T-cell (primary cell): ENCODE data around the gene CCDC9B. TPM values are rescaled to one million over a fixed set of nuclear protein-coding genes. Genes with fewer than 3 reads are reported as not detected.

ENCODE experiments used
- ATAC-seq, 4 experiments: fragments of 200-7000 bp in 3 of 4; fragments of 150-1000 bp in 1 of 4; cut with Tn5 transposase; replicated peaks in 1 of 4; 1 replicate in 3 of 4; 2 replicates in 1 of 4; pipeline ENCODE4 v1.10.0; 2021; ENCODE audit warnings: moderate library complexity in 3 of 4, mild to moderate bottlenecking in 2 of 4, moderate number of reproducible peaks in 1 of 4
- CTCF ChIA-PET, 2 donors: fragments of 300-600 bp; sonication (Branson Sonifier 250); formaldehyde crosslinking; loops; one replicate each; lab custom pipeline; 2022; ENCODE audit warnings: antibody characterized with exemption in 2 of 2; lab: Charles Lee
- POLR2A ChIA-PET, 2 donors: fragments of 300-600 bp; sonication (Branson Sonifier 250); formaldehyde crosslinking; loops; one replicate each; lab custom pipeline; 2022; ENCODE audit warnings: antibody characterized with exemption in 2 of 2; lab: Charles Lee
- DNase-seq, 35 experiments: peaks; one replicate each; pipeline versions ENCODE4 v3.0.0 to v3.0.0-alpha.2; 2013 to 2023
- H3K27ac ChIP-seq: one replicate; pipeline ENCODE4 v1.5.1; 2013; ENCODE audit warnings: low read length
- H3K27me3 ChIP-seq, 2 experiments: replicated peaks in 1 of 2; 1 replicate in 1 of 2; 2 replicates in 1 of 2; pipeline versions ENCODE4 v1.6.1 to v1.7.0; 2013; ENCODE audit warnings: low read length in 1 of 2, mixed read lengths in 1 of 2; ENCODE audit not compliant: control insufficient read depth in 2 of 2, insufficient read depth in 2 of 2; ENCODE audit errors: extremely low read depth in 1 of 2
- H3K36me3 ChIP-seq, 2 donors: 1 replicate in 1 of 2; 2 replicates in 1 of 2; pipeline versions ENCODE4 v1.6.1 to v1.7.0; 2013; ENCODE audit warnings: low read length in 1 of 2; ENCODE audit not compliant: control insufficient read depth in 2 of 2, insufficient read depth in 1 of 2; ENCODE audit errors: extremely low read depth in 1 of 2
- H3K4me1 ChIP-seq, 2 experiments: 1 replicate in 1 of 2; 2 replicates in 1 of 2; pipeline versions ENCODE4 v1.6.1 to v1.7.0; 2013; ENCODE audit warnings: low read length in 2 of 2, mixed read lengths in 1 of 2; ENCODE audit not compliant: insufficient read depth in 2 of 2, control insufficient read depth in 1 of 2; ENCODE audit errors: extremely low read depth in 1 of 2
- H3K4me3 ChIP-seq, 2 donors: 1 replicate in 1 of 2; 2 replicates in 1 of 2; pipeline versions ENCODE4 v1.5.1 to v1.7.0; 2013; ENCODE audit warnings: mild to moderate bottlenecking in 2 of 2, low read length in 1 of 2, moderate library complexity in 1 of 2; ENCODE audit not compliant: control insufficient read depth in 1 of 2; ENCODE audit errors: extremely low read depth in 1 of 2
- H3K9me3 ChIP-seq: 2 replicates; pipeline ENCODE4 v1.7.0; 2013
- H3K27ac Mint-ChIP-seq, 2 donors: one replicate each; pipeline ENCODE4 v1.8.0; 2020 to 2021; ENCODE audit warnings: mild to moderate bottlenecking in 2 of 2, mixed read lengths in 2 of 2
- H3K27me3 Mint-ChIP-seq, 2 donors: one replicate each; pipeline ENCODE4 v1.8.0; 2021 to 2022; ENCODE audit warnings: mixed read lengths in 2 of 2
- H3K36me3 Mint-ChIP-seq: one replicate; pipeline ENCODE4 v1.8.0; 2021; ENCODE audit warnings: mixed read lengths
- H3K4me1 Mint-ChIP-seq, 3 donors: one replicate each; pipeline ENCODE4 v1.8.0; 2020 to 2022; ENCODE audit warnings: mixed read lengths in 3 of 3, mild to moderate bottlenecking in 1 of 3
- H3K4me3 Mint-ChIP-seq, 3 donors: one replicate each; pipeline ENCODE4 v1.8.0; 2020 to 2022; ENCODE audit warnings: mild to moderate bottlenecking in 3 of 3, mixed read lengths in 3 of 3, moderate library complexity in 3 of 3
- H3K9me3 Mint-ChIP-seq, 3 donors: one replicate each; pipeline ENCODE4 v1.8.0; 2020 to 2022; ENCODE audit warnings: mixed read lengths in 3 of 3
- WGBS: methylation state at CpG from one replicate; pipeline ENCODE4 v1.1.5; 2013; ENCODE audit warnings: missing lambda C conversion rate; ENCODE audit not compliant: insufficient coverage; 5-methylcytosine and 5-hydroxymethylcytosine counted together
- total RNA-seq, 35 experiments: library from RNA in 6 of 35; stranded (reverse) in 6 of 35; fragments of 120-200 nt in 1 of 35; gene quantifications; one replicate each; pipeline versions ENCODE4 v1.2.1 to v1.2.4 and lab custom pipeline; 2013 to 2026

CCDC9B gene
- total RNA-seq, 5 donors from 2014 or later (not counting 1 experiment from before 2014, with no cell fraction given), result 0.80 to 2.2 (median 1.7) TPM

DNA sequence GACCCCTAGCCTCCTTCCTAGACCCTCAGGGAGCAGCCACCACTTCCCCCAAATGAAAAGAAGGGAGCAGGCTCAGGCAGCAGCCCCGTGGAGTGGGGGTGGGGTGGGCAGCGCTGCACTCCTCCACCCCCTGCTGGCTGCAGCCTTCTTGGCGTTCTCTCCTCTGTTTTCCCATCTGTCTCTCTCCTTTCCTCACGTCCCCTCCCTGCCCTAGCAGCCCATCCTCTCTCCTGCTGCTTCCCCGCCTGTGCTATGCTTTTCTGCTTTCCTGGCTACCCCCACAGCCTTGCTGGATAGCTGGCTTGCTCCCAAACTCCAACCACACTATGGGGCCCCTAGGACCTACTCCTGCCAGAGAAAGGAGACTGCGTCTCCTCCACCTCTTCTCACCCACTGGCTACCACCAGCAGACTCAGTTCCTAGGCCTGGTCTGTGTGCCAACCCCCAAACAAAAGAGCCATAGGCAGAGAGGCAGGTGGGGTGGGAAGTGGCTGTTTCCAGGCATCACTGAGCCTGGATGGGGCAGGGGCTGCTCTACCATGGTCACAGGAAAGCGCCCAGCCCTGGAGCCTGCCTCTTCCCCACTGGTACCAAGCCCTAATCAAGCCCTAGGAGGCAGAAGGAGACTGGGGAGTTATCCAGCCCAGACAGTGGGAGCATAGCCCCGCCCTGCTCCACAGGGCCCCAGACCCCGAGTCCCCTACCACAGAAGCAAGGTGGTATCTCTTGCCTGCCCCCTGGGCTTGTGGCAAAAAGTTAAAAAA lies 13.9 kb upstream of the CCDC9B start:
- H3K36me3 Mint-ChIP-seq, result no peaks in the 10 kb centered on the region
- no peaks in the 10 kb centered on the region for H3K9me3 ChIP-seq
- ATAC-seq (no peak), DNase-seq (no peak)
- peaks cover 0 to 16% of the 10 kb centered on the region in 2 donors for H3K27me3 Mint-ChIP-seq
- H3K4me3 Mint-ChIP-seq, result no peak overlapping the region
- peaks cover 0 to 23% of the 10 kb centered on the region in 2 experiments for H3K27me3 ChIP-seq
- no peak overlapping the region for H3K27ac Mint-ChIP-seq
- WGBS, result 39% methylated on average over 3 of the region's 9 CpGs
- no peak overlapping the region for H3K4me3 ChIP-seq
- ChIA-PET POLR2A (no interaction called here), CTCF (interaction anchor here (0.5 to 1.4 kb wide), 3 partner anchors 8 to 55 kb away, joined by 3 to 5 read pairs (median 3); no protein-coding TSS in a partner anchor)
- H3K36me3 ChIP-seq, result no peaks in the 10 kb centered on the region
- peaks cover 10 to 16% (median 11%) of the 10 kb centered on the region in 3 donors for H3K4me1 Mint-ChIP-seq
- H3K27ac ChIP-seq, result no peak overlapping the region
- peaks cover 2 to 18% of the 10 kb centered on the region in 2 experiments for H3K4me1 ChIP-seq
- no peaks in the 10 kb centered on the region for H3K9me3 Mint-ChIP-seq

DNA sequence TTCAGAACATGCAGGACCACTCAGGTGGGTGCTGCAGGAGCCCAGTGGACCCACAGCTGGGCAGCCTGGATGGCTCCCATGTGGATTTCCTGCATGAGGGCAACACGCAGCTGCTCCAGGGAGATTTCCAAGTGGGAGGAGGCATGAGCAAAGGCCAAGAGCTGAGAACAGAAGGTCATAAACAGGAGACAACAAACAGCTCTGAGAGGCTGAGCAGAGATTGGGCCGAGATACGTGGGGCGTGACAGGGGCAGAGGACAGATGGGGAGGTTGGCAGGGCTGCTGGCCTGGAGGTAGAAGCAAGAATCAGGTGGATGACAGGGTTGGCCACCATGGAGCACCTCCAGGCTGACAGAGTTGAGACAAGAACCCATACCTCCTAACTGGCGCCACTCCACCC lies 13.0 kb upstream of the CCDC9B start:
- ATAC-seq (no peak), DNase-seq (no peak)
- Mint-ChIP-seq H3K27me3 (peaks cover 0 to 16% of the 10 kb centered on the region in 2 donors), H3K4me1 (peaks cover 5 to 11% (median 5%) of the 10 kb centered on the region in 3 donors), H3K27ac (no peak overlapping the region), H3K4me3 (no peak overlapping the region), H3K36me3 (no peaks in the 10 kb centered on the region), H3K9me3 (no peaks in the 10 kb centered on the region)
- no peak overlapping the region for H3K27ac ChIP-seq
- H3K9me3 ChIP-seq, result no peaks in the 10 kb centered on the region
- CTCF ChIA-PET, result interaction anchor here in 1 of 2 donors (0.6 kb wide), 1 partner anchor 192 kb away, joined by 3 read pairs; no protein-coding TSS in a partner anchor
- H3K36me3 ChIP-seq, result no peaks in the 10 kb centered on the region
- POLR2A ChIA-PET, result no interaction called here
- H3K4me3 ChIP-seq, result no peak overlapping the region
- H3K4me1 ChIP-seq, result peaks cover 0 to 14% of the 10 kb centered on the region in 2 experiments
- 91% methylated on average over 4 of the region's 5 CpGs for WGBS
- H3K27me3 ChIP-seq, result peaks cover 0 to 22% of the 10 kb centered on the region in 2 experiments

DNA sequence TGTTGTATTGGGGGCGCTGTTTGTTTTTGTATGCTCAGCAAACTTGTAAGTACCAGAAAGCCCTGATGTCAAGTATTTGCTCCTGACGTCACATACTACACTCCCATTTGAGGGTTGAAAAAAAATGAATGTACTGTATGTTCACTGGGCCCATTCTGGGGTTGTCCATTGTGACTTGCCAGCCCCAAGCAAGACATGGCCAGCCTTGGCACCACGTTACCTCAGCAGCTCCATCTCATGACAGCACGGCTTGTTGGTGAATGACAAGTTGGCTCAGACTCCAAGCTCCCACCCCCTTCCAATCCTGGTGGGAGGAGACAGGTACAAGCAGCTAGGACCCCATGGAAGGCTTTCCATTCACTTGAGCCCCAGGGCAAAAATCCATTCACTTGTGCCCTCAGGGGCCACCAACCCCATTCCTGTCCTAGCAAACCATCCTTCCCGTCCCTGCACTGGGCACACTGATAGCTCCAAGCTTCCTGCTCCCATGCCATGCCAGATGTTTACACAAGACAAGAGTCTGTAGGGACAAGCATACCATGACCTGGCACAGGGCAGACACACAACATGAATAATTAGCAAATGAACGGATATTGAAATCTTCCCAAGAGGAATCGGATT lies 11.7 kb upstream of the CCDC9B start:
- no peak for ATAC-seq
- no peaks in the 10 kb centered on the region for H3K36me3 ChIP-seq
- peaks cover 2 to 3% (median 3%) of the 10 kb centered on the region in 3 donors for H3K4me1 Mint-ChIP-seq
- no peak overlapping the region for H3K4me3 Mint-ChIP-seq
- peaks cover 0 to 16% of the 10 kb centered on the region in 2 donors for H3K27me3 Mint-ChIP-seq
- H3K27me3 ChIP-seq, result peaks cover 0 to 15% of the 10 kb centered on the region in 2 experiments
- H3K27ac ChIP-seq, result no peak overlapping the region
- no peaks in the 10 kb centered on the region for H3K9me3 Mint-ChIP-seq
- H3K36me3 Mint-ChIP-seq, result no peaks in the 10 kb centered on the region
- no peak for DNase-seq
- WGBS, result 81% methylated on average over 3 of the region's 7 CpGs
- H3K27ac Mint-ChIP-seq, result no peak overlapping the region
- POLR2A ChIA-PET, result no interaction called here
- CTCF ChIA-PET, result interaction anchor here (0.7 to 1.9 kb wide), 2 partner anchors 14 to 31 kb away, joined by 3 to 9 read pairs; no protein-coding TSS in a partner anchor
- H3K4me1 ChIP-seq, result peaks cover 0 to 4% of the 10 kb centered on the region in 2 experiments
- H3K9me3 ChIP-seq, result no peaks in the 10 kb centered on the region
- no peak overlapping the region for H3K4me3 ChIP-seq

- Mint-ChIP-seq H3K4me3 (no peak overlapping the region), H3K9me3 (no peaks in the 10 kb centered on the region), H3K27ac (no peak overlapping the region), H3K36me3 (no peaks in the 10 kb centered on the region), H3K4me1 (peaks cover 0 to 6% (median 0%) of the 10 kb centered on the region in 3 donors), H3K27me3 (peaks cover 0 to 5% of the 10 kb centered on the region in 2 donors)
- no peak for ATAC-seq
- POLR2A ChIA-PET, result no interaction called here
- CTCF ChIA-PET, result interaction anchor here in 1 of 2 donors (0.6 kb wide), 1 partner anchor 14 kb away, joined by 3 read pairs; no protein-coding TSS in a partner anchor
- H3K9me3 ChIP-seq, result no peaks in the 10 kb centered on the region
- H3K27ac ChIP-seq, result no peak overlapping the region
- H3K27me3 ChIP-seq, result peaks cover 0 to 16% of the 10 kb centered on the region in 2 experiments
- H3K4me1 ChIP-seq, result peaks cover 0 to 7% of the 10 kb centered on the region in 2 experiments
- 92% methylated on average over 2 of the region's 5 CpGs for WGBS
- no peak for DNase-seq
- no peak overlapping the region for H3K4me3 ChIP-seq
- no peaks in the 10 kb centered on the region for H3K36me3 ChIP-seq
These were observed 8.4 kb upstream of the CCDC9B start for GRCh38 chr15:40349163-40349562.

DNA sequence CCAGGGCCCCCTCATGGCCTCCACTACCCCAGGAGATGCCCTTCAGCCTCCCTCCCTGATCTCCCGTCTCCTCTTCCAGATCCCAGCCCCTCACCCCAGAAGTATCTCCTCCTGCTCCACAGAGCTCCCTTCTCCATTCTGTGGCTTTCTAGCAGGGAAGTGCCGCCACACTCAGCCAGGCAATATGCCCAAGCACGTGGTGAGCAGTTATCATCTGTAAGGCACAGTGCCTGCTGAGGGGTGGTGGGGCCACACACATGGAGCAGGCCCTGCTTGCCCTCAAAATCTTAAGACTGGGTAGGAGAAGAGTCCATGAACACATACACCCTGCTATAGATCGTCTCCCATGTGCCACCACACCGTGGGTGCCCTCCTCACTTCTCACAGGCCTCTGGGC lies 7.7 kb upstream of the CCDC9B start:
- H3K9me3 ChIP-seq, result no peaks in the 10 kb centered on the region
- H3K27me3 Mint-ChIP-seq, result no peaks in the 10 kb centered on the region
- H3K4me3 Mint-ChIP-seq, result no peak overlapping the region
- H3K27me3 ChIP-seq, result peaks cover 0 to 20% of the 10 kb centered on the region in 2 experiments
- POLR2A ChIA-PET, result no interaction called here
- H3K36me3 Mint-ChIP-seq, result no peaks in the 10 kb centered on the region
- CTCF ChIA-PET, result interaction anchor here in 1 of 2 donors (0.6 kb wide), 1 partner anchor 74 kb away, joined by 3 read pairs; no protein-coding TSS in a partner anchor
- H3K27ac Mint-ChIP-seq, result no peak overlapping the region
- WGBS, result 74% methylated on average over 5 of the region's 5 CpGs
- peaks cover 0 to 7% of the 10 kb centered on the region in 2 experiments for H3K4me1 ChIP-seq
- no peak overlapping the region for H3K4me3 ChIP-seq
- no peak overlapping the region for H3K27ac ChIP-seq
- no peaks in the 10 kb centered on the region for H3K9me3 Mint-ChIP-seq
- no peaks in the 10 kb centered on the region for H3K36me3 ChIP-seq
- DNase-seq (no peak), ATAC-seq (no peak)
- peaks cover 0 to 6% (median 0%) of the 10 kb centered on the region in 3 donors for H3K4me1 Mint-ChIP-seq
